ENCODE results near the gene SCUBE3. TPM values are rescaled to one million over a fixed set of nuclear protein-coding genes. Genes with fewer than 3 reads are reported as not detected.

The SCUBE3 gene
- total and polyA plus RNA-seq, 5 donors from 2014 or later = 0.03 to 0.11 (median 0.05) TPM; not detected in 2

- Histone ChIP-seq H3K27me3 (ENCODE audit: control insufficient read depth, insufficient read depth, low read length) (peaks cover 20% of the 10 kb centered on the region), H3K4me1 (ENCODE audit: control insufficient read depth, insufficient read depth, low read length, poor library complexity, severe bottlenecking) (no peaks in the 10 kb centered on the region), H3K36me3 (ENCODE audit: control insufficient read depth, insufficient read depth, low read length) (no peaks in the 10 kb centered on the region), H3K4me3 (ENCODE audit: low read depth, low read length) (no peak overlapping the region), H3K27ac (ENCODE audit: insufficient read depth, low read length, poor library complexity, severe bottlenecking) (no peak overlapping the region), H3K9me3 (ENCODE audit: control insufficient read depth in 2 of 2, low read length in 2 of 2) (no peaks in the 10 kb centered on the region)
- ATAC-seq (ENCODE audit: low read depth in 2 of 2) (no peak), DNase-seq (no peak)
- H3K27me3 Mint-ChIP-seq = peaks cover 45% of the 10 kb centered on the region
- peaks cover 4% of the 10 kb centered on the region for H3K36me3 Mint-ChIP-seq
- H3K9me3 Mint-ChIP-seq = peaks cover 0 to 3% (median 0%) of the 10 kb centered on the region in 7 donors
- H3K4me3 Mint-ChIP-seq = no peak overlapping the region
- no peak overlapping the region for H3K27ac Mint-ChIP-seq
- peaks cover 0 to 2% (median 0%) of the 10 kb centered on the region in 4 donors for H3K4me1 Mint-ChIP-seq
Measured at GRCh38 chr6:35202066-35202546, 11.7 kb upstream of the SCUBE3 start.

- no peak for DNase-seq
- no peaks in the 10 kb centered on the region for H3K36me3 ChIP-seq (ENCODE audit: control insufficient read depth, insufficient read depth, low read length)
- Mint-ChIP-seq H3K27ac (no peak overlapping the region), H3K27me3 (peaks cover 34% of the 10 kb centered on the region), H3K9me3 (peaks cover 0 to 1% (median 0%) of the 10 kb centered on the region in 7 donors), H3K4me3 (no peak overlapping the region), H3K36me3 (peaks cover 4% of the 10 kb centered on the region), H3K4me1 (peaks cover 0 to 2% (median 0%) of the 10 kb centered on the region in 4 donors)
- H3K27ac ChIP-seq (ENCODE audit: insufficient read depth, low read length, poor library complexity, severe bottlenecking) = no peak overlapping the region
- no peak for ATAC-seq (ENCODE audit: low read depth in 2 of 2)
- no peaks in the 10 kb centered on the region for H3K4me1 ChIP-seq (ENCODE audit: control insufficient read depth, insufficient read depth, low read length, poor library complexity, severe bottlenecking)
- no peak overlapping the region for H3K4me3 ChIP-seq (ENCODE audit: low read depth, low read length)
- H3K27me3 ChIP-seq (ENCODE audit: control insufficient read depth, insufficient read depth, low read length) = peaks cover 23% of the 10 kb centered on the region
- no peaks in the 10 kb centered on the region for H3K9me3 ChIP-seq (ENCODE audit: control insufficient read depth in 2 of 2, low read length in 2 of 2)
Measured at GRCh38 chr6:35203152-35203670, 10.5 kb upstream of the SCUBE3 start.

- no peak for ATAC-seq (ENCODE audit: low read depth in 2 of 2)
- Mint-ChIP-seq H3K27ac (no peak overlapping the region), H3K4me3 (no peak overlapping the region), H3K4me1 (peaks cover 0 to 2% (median 0%) of the 10 kb centered on the region in 4 donors), H3K27me3 (peaks cover 34% of the 10 kb centered on the region), H3K36me3 (peaks cover 4% of the 10 kb centered on the region), H3K9me3 (peaks cover 0 to 1% (median 0%) of the 10 kb centered on the region in 7 donors)
- Histone ChIP-seq H3K4me1 (ENCODE audit: control insufficient read depth, insufficient read depth, low read length, poor library complexity, severe bottlenecking) (no peaks in the 10 kb centered on the region), H3K4me3 (ENCODE audit: low read depth, low read length) (no peak overlapping the region), H3K27ac (ENCODE audit: insufficient read depth, low read length, poor library complexity, severe bottlenecking) (no peak overlapping the region), H3K36me3 (ENCODE audit: control insufficient read depth, insufficient read depth, low read length) (no peaks in the 10 kb centered on the region), H3K27me3 (ENCODE audit: control insufficient read depth, insufficient read depth, low read length) (peaks cover 26% of the 10 kb centered on the region), H3K9me3 (ENCODE audit: control insufficient read depth in 2 of 2, low read length in 2 of 2) (no peaks in the 10 kb centered on the region)
- DNase-seq = no peak
Measured at GRCh38 chr6:35203680-35204079, 10.1 kb upstream of the SCUBE3 start.

GRCh38 chr6:35206346-35206745, 7.4 kb upstream of the SCUBE3 start:
- no peak overlapping the region for H3K4me3 Mint-ChIP-seq
- H3K27ac ChIP-seq (ENCODE audit: insufficient read depth, low read length, poor library complexity, severe bottlenecking) = no peak overlapping the region

GRCh38 chr6:35208419-35208818, 5.3 kb upstream of the SCUBE3 start:
- Histone ChIP-seq H3K9me3 (ENCODE audit: control insufficient read depth in 2 of 2, low read length in 2 of 2) (no peaks in the 10 kb centered on the region), H3K36me3 (ENCODE audit: control insufficient read depth, insufficient read depth, low read length) (no peaks in the 10 kb centered on the region), H3K4me3 (ENCODE audit: low read depth, low read length) (no peak overlapping the region), H3K27me3 (ENCODE audit: control insufficient read depth, insufficient read depth, low read length) (peaks cover 36% of the 10 kb centered on the region), H3K4me1 (ENCODE audit: control insufficient read depth, insufficient read depth, low read length, poor library complexity, severe bottlenecking) (peaks cover under 1% of the 10 kb centered on the region), H3K27ac (ENCODE audit: insufficient read depth, low read length, poor library complexity, severe bottlenecking) (no peak overlapping the region)
- Mint-ChIP-seq H3K9me3 (peaks cover 0 to 8% (median 0%) of the 10 kb centered on the region in 7 donors), H3K27me3 (peaks cover 58% of the 10 kb centered on the region), H3K36me3 (peaks cover 4% of the 10 kb centered on the region), H3K27ac (no peak overlapping the region), H3K4me1 (peaks cover 0 to 8% (median 4%) of the 10 kb centered on the region in 4 donors), H3K4me3 (no peak overlapping the region)
- ATAC-seq (ENCODE audit: low read depth in 2 of 2) (no peak), DNase-seq (no peak)

More at GRCh38 chr6:35206346-35206745, 7.4 kb upstream of the SCUBE3 start:
- H3K27me3 Mint-ChIP-seq = peaks cover 43% of the 10 kb centered on the region
- H3K27ac Mint-ChIP-seq = no peak overlapping the region
- Histone ChIP-seq H3K4me3 (ENCODE audit: low read depth, low read length) (no peak overlapping the region), H3K9me3 (ENCODE audit: control insufficient read depth in 2 of 2, low read length in 2 of 2) (no peaks in the 10 kb centered on the region), H3K27me3 (ENCODE audit: control insufficient read depth, insufficient read depth, low read length) (peaks cover 31% of the 10 kb centered on the region), H3K4me1 (ENCODE audit: control insufficient read depth, insufficient read depth, low read length, poor library complexity, severe bottlenecking) (no peaks in the 10 kb centered on the region), H3K36me3 (ENCODE audit: control insufficient read depth, insufficient read depth, low read length) (no peaks in the 10 kb centered on the region)
- DNase-seq (no peak), ATAC-seq (ENCODE audit: low read depth in 2 of 2) (no peak)
- H3K9me3 Mint-ChIP-seq = peaks cover 0 to 3% (median 0%) of the 10 kb centered on the region in 7 donors
- peaks cover 0 to 2% (median 0%) of the 10 kb centered on the region in 4 donors for H3K4me1 Mint-ChIP-seq
- H3K36me3 Mint-ChIP-seq = peaks cover 4% of the 10 kb centered on the region

GRCh38 chr6:35209081-35209480, 4.7 kb upstream of the SCUBE3 start:
- Mint-ChIP-seq H3K27me3 (peaks cover 56% of the 10 kb centered on the region), H3K4me1 (peaks cover 0 to 9% (median 4%) of the 10 kb centered on the region in 4 donors), H3K4me3 (no peak overlapping the region), H3K36me3 (peaks cover 4% of the 10 kb centered on the region), H3K27ac (no peak overlapping the region), H3K9me3 (peaks cover 0 to 8% (median 0%) of the 10 kb centered on the region in 7 donors)
- ATAC-seq (ENCODE audit: low read depth in 2 of 2) (no peak), DNase-seq (no peak)
- peaks cover 6% of the 10 kb centered on the region for H3K4me1 ChIP-seq (ENCODE audit: control insufficient read depth, insufficient read depth, low read length, poor library complexity, severe bottlenecking)
- peaks cover 36% of the 10 kb centered on the region for H3K27me3 ChIP-seq (ENCODE audit: control insufficient read depth, insufficient read depth, low read length)
- no peaks in the 10 kb centered on the region for H3K9me3 ChIP-seq (ENCODE audit: control insufficient read depth in 2 of 2, low read length in 2 of 2)
- H3K27ac ChIP-seq (ENCODE audit: insufficient read depth, low read length, poor library complexity, severe bottlenecking) = no peak overlapping the region
- H3K4me3 ChIP-seq (ENCODE audit: low read depth, low read length) = no peak overlapping the region
- H3K36me3 ChIP-seq (ENCODE audit: control insufficient read depth, insufficient read depth, low read length) = no peaks in the 10 kb centered on the region

- Histone ChIP-seq H3K27me3 (ENCODE audit: control insufficient read depth, insufficient read depth, low read length) (peaks cover 30% of the 10 kb centered on the region), H3K9me3 (ENCODE audit: control insufficient read depth in 2 of 2, low read length in 2 of 2) (no peaks in the 10 kb centered on the region), H3K27ac (ENCODE audit: insufficient read depth, low read length, poor library complexity, severe bottlenecking) (no peak overlapping the region), H3K36me3 (ENCODE audit: control insufficient read depth, insufficient read depth, low read length) (no peaks in the 10 kb centered on the region), H3K4me3 (ENCODE audit: low read depth, low read length) (no peak overlapping the region), H3K4me1 (ENCODE audit: control insufficient read depth, insufficient read depth, low read length, poor library complexity, severe bottlenecking) (peaks cover 11% of the 10 kb centered on the region)
- Mint-ChIP-seq H3K27ac (no peak overlapping the region), H3K4me3 (no peak overlapping the region), H3K27me3 (peaks cover 52% of the 10 kb centered on the region), H3K9me3 (peaks cover 0 to 8% (median 0%) of the 10 kb centered on the region in 7 donors), H3K36me3 (peaks cover 4% of the 10 kb centered on the region), H3K4me1 (peaks cover 0 to 9% (median 4%) of the 10 kb centered on the region in 4 donors)
- no peak for ATAC-seq (ENCODE audit: low read depth in 2 of 2)
- no peak for DNase-seq
Measured at GRCh38 chr6:35209622-35210247, 4.0 kb upstream of the SCUBE3 start.
